Lower leg skin (tissue), 4 donors: ENCODE measurements around the gene SCAMP3. TPM values are rescaled to one million over a fixed set of nuclear protein-coding genes. Genes with fewer than 3 reads are reported as not detected.

Experiments used
- DNase-seq, 2 donors: peaks; one replicate each; pipeline ENCODE4 v3.0.0-alpha.2; 2019; ENCODE audit warnings: low spot score in 2 of 2
- H3K4me3 ChIP-seq: fragments of 200-600 bp; sonication (generic); 2 replicates; pipeline ENCODE4 v1.5.1; 2017; ENCODE audit warnings: mild to moderate bottlenecking, low read depth; ENCODE audit not compliant: poor library complexity, severe bottlenecking
- POLR2A ChIP-seq, 2 donors: fragments of 450-650 bp; IDR thresholded peaks; one replicate each; pipeline ENCODE4 v1.6.1; 2016 to 2017; ENCODE audit warnings: antibody characterized with exemption in 2 of 2, mild to moderate bottlenecking in 1 of 2, moderate library complexity in 1 of 2
- WGBS, 2 donors: methylation state at CpG; one replicate each; pipeline ENCODE4 v1.1.5; 2018; 5-methylcytosine and 5-hydroxymethylcytosine counted together
- intact Hi-C: fragments of 100-400 bp; cut with DNase I; formaldehyde crosslinking; loops from one replicate; pipeline ENCODE4 v1.15.0; 2023; ENCODE audit warnings: low total_unique reads
- total RNA-seq, 4 donors: library from RNA; depleted of rRNA; stranded (reverse); fragments of >200 nt; gene quantifications; one replicate each; pipeline ENCODE4 v1.1.0, GENCODE V29; 2016
- TF ChIP-seq, protein P1 (sequence below), 3 donors: fragments of 450-650 bp; IDR thresholded peaks; one replicate each; pipeline ENCODE4 v1.5.1; 2016; ENCODE audit warnings: antibody characterized with exemption in 3 of 3, mild to moderate bottlenecking in 3 of 3, moderate library complexity in 2 of 3

Gene SCAMP3
- total RNA-seq, 4 donors from 2014 or later: 67.8 to 96.9 (median 87.6) TPM

DNA sequence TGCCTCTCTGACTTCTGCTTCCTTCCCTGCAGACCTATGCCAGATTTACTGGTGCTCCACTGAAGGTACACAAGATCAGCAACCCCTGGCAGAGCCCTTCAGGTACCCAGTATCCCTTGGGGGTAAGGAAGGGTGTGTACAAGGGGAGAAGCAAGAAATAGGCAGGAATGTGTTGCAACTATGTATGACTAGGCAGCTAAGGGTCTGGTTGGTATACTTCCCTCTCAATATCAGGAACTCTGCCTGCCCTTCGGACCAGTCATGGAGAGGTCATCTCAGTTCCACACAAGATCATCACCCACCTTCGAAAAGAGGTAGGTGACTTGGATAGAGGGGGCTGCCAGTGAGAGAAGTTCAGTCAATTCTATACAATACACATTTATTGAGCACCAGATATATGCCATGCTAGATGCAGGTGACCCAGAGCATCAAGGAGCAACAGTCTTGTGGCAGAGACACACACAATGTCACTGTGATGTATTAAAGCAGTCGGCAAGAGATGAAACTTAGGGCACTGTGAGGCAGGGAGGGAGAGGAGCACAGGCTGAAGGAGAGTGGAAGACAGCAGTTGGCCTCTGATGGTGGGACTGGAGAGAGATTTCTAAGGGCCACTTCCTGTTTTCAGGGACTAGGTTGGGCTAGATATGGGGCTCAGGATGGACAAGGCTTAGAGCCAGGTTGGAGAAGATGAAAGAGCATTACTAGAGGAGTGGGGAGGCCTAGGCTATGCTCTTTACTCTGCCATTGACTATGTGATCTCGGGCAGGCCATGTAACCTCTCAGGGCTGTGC, 51.7 kb downstream of the SCAMP3 start:
- WGBS, 2 donors: 78 to 95% methylated on average over 4 of the region's 4 CpGs
- TF ChIP-seq, protein P1, sequence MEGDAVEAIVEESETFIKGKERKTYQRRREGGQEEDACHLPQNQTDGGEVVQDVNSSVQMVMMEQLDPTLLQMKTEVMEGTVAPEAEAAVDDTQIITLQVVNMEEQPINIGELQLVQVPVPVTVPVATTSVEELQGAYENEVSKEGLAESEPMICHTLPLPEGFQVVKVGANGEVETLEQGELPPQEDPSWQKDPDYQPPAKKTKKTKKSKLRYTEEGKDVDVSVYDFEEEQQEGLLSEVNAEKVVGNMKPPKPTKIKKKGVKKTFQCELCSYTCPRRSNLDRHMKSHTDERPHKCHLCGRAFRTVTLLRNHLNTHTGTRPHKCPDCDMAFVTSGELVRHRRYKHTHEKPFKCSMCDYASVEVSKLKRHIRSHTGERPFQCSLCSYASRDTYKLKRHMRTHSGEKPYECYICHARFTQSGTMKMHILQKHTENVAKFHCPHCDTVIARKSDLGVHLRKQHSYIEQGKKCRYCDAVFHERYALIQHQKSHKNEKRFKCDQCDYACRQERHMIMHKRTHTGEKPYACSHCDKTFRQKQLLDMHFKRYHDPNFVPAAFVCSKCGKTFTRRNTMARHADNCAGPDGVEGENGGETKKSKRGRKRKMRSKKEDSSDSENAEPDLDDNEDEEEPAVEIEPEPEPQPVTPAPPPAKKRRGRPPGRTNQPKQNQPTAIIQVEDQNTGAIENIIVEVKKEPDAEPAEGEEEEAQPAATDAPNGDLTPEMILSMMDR (IDR thresholded peaks at IDR 0.05): no peak
- TF ChIP-seq POLR2A (IDR thresholded peaks at IDR 0.05): no peak
- H3K4me3 ChIP-seq: no peak overlapping the region
- no peak for DNase-seq
- intact Hi-C loops: no loop called here

DNA sequence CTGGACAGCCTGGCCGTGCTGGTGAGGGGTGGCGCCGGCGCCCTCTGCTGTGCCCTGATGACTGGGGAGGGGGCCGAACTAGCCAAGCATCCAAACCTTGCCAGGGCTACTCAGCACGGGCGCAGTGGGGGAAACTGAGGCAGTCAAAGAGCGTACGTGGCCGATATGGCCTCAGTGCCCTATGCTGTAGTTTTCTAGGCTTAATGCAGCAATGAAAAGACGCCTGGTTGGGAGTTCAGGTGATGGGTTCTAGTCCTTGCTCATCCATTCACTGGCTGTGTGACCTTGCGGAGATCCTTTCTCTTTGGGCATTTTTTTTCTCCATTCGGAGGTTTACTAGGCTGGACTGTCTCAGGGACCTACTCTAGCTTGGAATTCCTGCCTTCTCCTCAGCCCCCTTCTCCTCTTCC, 52.8 kb downstream of the SCAMP3 start:
- intact Hi-C loops: no loop called here
- TF ChIP-seq POLR2A (IDR thresholded peaks at IDR 0.05): no peak
- peak overlapping the region; percentile 87 for H3K4me3 ChIP-seq
- 3 to 4% methylated on average over 8 to 13 of the region's 13 CpGs for WGBS, 2 donors
- DNase-seq: no peak

DNA sequence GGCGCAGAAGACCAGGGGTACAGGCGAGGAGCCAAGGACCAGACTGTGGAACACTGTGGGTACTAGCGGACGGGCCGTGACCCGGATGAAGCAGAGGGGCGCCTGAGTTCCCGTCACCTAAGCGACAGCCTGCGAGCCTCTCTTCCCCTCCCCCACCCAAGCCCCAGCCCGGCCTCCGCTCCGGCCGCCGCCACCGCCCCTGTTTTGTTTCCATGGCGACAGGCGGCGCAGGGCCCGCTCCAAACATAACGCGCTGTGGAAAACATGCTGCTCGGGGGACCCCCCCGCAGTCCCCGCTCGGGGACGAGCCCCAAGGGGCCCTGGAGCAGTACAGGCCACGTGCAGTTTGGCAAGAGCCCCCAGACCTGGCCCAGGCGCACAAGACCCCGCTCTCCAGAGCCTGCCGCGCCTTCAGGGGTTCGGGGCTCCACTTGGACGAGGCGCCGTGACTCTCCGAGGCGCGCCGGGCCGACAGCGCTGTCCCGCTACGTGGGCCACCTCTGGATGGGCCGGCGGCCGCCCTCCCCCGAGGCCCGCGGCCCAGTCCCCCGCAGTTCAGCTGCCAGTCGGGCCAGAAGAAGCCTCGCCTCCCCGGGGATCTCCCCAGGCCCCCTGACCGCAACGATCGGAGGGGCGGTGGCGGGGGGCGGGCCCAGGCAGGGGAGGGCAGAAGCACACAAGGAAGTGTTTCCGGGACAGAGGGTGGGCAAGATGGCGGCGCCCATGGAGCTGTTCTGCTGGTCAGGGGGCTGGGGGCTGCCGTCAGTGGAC, 53.4 kb downstream of the SCAMP3 start, which contains the start of gene MTX1:
TSS of gene MTX1 (plus strand) at position 155 of the 771 bp plus-strand sequence. CDS start at position 265, 110 bp downstream.
- TF ChIP-seq, protein P1 (IDR thresholded peaks at IDR 0.05): no peak
- TF ChIP-seq POLR2A (IDR thresholded peaks at IDR 0.05): no peak
- peak within 1 kb of the TSS; percentile 87 for H3K4me3 ChIP-seq
- intact Hi-C loops: no loop called here
- DNase-seq: peak; percentile 87 to 98
- WGBS, 2 donors: 0% methylated on average over 15 to 62 of the region's 64 CpGs

DNA sequence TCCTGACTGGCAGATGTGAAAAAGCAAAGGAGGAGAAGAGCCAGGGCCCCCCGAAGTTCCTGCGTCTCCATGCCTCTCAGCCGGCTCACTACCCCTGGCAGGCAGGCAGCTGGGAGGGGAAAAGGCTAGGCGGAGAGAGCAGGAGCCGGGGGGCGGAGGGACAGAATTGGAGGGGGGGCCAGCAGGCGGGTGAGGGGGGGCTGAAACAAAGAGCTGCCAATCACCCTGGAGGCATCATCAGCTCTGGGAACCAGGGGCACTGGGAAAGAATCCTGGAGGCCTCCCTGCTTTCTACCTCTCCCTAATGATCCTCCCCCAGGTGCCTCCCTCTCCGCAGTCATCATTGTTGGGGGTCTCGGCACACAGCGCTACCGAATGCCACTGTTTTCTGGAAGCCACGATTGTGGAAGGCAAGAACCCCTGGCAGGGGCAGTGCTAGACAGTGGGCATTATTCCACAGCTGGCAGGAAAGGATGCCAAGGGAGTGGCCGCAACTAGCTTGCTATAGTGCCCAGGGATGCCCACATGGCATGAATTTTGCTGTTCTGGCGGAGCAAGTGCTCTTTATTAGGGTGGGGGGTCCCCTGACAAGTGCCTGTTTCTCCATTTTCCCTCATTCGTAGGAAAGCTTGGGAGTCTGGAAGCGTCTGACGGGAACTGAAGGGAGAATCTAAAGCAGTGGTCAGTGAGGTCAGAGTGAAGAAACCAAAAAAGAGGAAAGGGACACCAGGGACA, 54.2 kb downstream of the SCAMP3 start, which contains the start of gene THBS3:
TSS of gene THBS3 (minus strand) at position 92 of the 735 bp plus-strand sequence. CDS start at position 71, 21 bp downstream.
- TF ChIP-seq, protein P1 (IDR thresholded peaks at IDR 0.05): no peak
- TF ChIP-seq POLR2A (IDR thresholded peaks at IDR 0.05): no peak
- WGBS, 2 donors: 6 to 11% methylated on average over 16 to 17 of the region's 17 CpGs
- no peak for DNase-seq
- intact Hi-C loops: no loop called here
- peak within 1 kb of the TSS; percentile 87 for H3K4me3 ChIP-seq

DNA sequence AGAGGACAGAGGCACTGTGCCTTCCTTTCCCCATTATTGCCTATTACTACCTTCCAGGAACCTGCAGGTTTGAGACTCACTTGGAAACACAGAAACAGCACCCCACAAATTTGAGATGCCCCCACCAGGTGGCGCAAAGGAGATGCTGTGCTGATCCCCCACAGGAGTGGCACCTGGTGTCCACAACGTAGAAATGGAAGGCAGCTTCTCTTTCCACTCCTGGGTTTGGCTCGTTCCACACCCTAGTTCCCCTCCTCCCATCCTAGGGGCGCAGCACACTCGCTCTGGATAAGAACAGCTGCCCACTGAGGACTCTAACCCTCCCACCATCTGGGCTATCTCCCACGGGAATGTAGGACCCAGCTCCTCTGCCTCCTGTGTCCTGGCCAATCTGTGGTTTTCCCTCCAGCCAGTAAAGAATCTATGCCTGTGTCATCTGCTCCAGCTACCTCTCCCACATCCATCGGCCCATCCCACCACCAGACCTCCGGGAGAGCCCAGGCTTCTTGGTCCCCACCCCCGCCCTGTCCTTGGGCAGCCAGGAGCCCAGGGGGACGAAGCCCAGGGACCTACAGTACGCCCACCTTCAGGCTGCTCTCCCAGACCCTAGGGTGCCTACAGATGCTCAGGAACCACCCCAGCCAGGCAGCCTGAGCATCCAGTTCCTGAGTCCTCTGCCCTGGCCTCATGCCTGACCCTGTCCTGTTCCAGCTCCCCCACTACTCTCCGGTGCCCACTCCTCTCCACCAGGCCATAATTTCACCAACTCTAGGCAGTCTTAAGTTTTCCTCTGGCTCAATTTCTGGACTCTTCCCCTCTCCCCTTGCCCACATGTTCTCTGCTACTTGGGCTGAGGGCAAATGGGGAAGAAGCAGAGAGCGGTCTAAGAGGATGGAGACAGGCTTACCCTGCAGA, 55.0 kb downstream of the SCAMP3 start:
- 15 to 18% methylated on average over 13 of the region's 13 CpGs for WGBS, 2 donors
- TF ChIP-seq, protein P1 (IDR thresholded peaks at IDR 0.05): peak in 1 of 3 donors; percentile 34
- no peak for TF ChIP-seq POLR2A (IDR thresholded peaks at IDR 0.05)
- peak; percentile 84 to 96 for DNase-seq
- no peak overlapping the region for H3K4me3 ChIP-seq
- intact Hi-C loops: no loop called here

Other genes with a start within 250 kb of the SCAMP3 start
- gene DCST2, start 228.6 kb downstream of the SCAMP3 start, total RNA-seq: 10 to 100 TPM in 1 of 4 donors, 1 to 10 TPM in 3; 3.8 to 11.5 (median 6.3) TPM
- 1 to 10 TPM in 2 of 4 donors, under 1 TPM in 2; 0.38 to 3.6 (median 0.87) TPM for gene DCST1, start 228.5 kb downstream of the SCAMP3 start, total RNA-seq
- 100 to 1,000 TPM; 232 to 289 (median 279) TPM for gene ADAM15, start 211.0 kb downstream of the SCAMP3 start, total RNA-seq
- gene EFNA4, start 198.6 kb downstream of the SCAMP3 start, total RNA-seq: 10 to 100 TPM; 29.5 to 66.6 (median 52.9) TPM
- gene EFNA3, start 183.5 kb downstream of the SCAMP3 start, total RNA-seq: 100 to 1,000 TPM; 111 to 150 (median 129) TPM
- 100 to 1,000 TPM; 125 to 235 (median 185) TPM for gene EFNA1, start 134.5 kb downstream of the SCAMP3 start, total RNA-seq
- 10 to 100 TPM; 33.3 to 59.4 (median 43.7) TPM for gene SLC50A1, start 126.5 kb downstream of the SCAMP3 start, total RNA-seq
- gene DPM3, start 121.8 kb downstream of the SCAMP3 start, total RNA-seq: 10 to 100 TPM; 19.2 to 74.7 (median 36.9) TPM
- 100 to 1,000 TPM in 2 of 4 donors, 10 to 100 TPM in 2; 48.6 to 109 (median 97.6) TPM for gene KRTCAP2, start 89.1 kb downstream of the SCAMP3 start, total RNA-seq
- gene TRIM46, start 88.5 kb downstream of the SCAMP3 start, total RNA-seq: 1 to 10 TPM in 1 of 4 donors, under 1 TPM in 2, not detected in 1; 0.17 to 1.2 (median 0.62) TPM
- 10 to 100 TPM; 15.6 to 26.6 (median 20.2) TPM for gene THBS3, start 54.5 kb downstream of the SCAMP3 start, total RNA-seq
- gene MTX1, start 53.7 kb downstream of the SCAMP3 start, total RNA-seq: 10 to 100 TPM; 20.5 to 54.8 (median 40.8) TPM
- 10 to 100 TPM in 3 of 4 donors, 1 to 10 TPM in 1; 9.6 to 26.0 (median 18.7) TPM for gene ENTREP3, start 6.9 kb downstream of the SCAMP3 start, total RNA-seq
- gene CLK2, start 11.1 kb upstream of the SCAMP3 start, total RNA-seq: 10 to 100 TPM; 24.6 to 55.8 (median 38.0) TPM
- 1 to 10 TPM; 5.4 to 8.5 (median 6.4) TPM for gene HCN3, start 15.1 kb upstream of the SCAMP3 start, total RNA-seq
- 1 to 10 TPM in 2 of 4 donors, under 1 TPM in 2; 0.13 to 1.7 (median 0.77) TPM for gene PKLR, start 39.1 kb upstream of the SCAMP3 start, total RNA-seq
- gene FDPS, start 46.5 kb upstream of the SCAMP3 start, total RNA-seq: 100 to 1,000 TPM in 3 of 4 donors, 10 to 100 TPM in 1; 98.5 to 185 (median 141) TPM
- gene RUSC1, start 58.5 kb upstream of the SCAMP3 start, total RNA-seq: 10 to 100 TPM; 33.7 to 42.2 (median 41.1) TPM